Measurements from ENCODE around the gene NHLRC2. TPM values are rescaled to one million over a fixed set of nuclear protein-coding genes. Genes with fewer than 3 reads are reported as not detected.

NHLRC2 gene
- total RNA-seq, 1 donor from 2014 or later, result 13.4 TPM

DNA sequence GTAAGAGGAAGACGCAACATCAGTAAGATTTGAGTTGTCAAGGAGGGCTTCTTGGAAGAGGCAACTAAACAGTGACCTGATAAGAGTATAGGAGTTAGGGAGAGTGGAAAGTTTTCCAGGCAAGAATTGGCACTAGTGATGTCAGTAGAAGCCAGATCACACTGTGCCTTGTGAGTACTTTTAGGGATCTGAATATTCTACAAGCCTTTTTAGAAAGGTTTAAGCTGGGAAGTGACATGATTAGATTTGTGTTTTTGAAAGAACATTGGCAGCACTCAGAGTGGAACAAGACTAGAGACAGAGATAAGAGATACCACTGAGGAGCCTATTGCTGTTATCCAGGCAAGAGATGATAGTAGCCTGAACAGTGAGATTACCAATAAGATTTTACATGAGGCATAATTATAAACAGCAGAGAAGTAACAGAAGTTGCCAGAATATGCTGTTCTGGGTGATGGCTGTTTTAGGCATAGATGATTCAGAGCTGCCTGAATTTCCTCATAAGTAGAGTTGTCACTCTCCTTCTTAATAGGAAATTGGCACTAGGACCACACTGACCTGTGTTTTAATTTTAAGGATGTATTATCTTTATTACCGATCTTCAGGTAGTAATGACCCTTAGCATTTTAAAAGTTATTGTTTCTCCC, 45.6 kb downstream of the NHLRC2 start:
- FAIRE-seq (no peak), DNase-seq (ENCODE audit: low read depth) (no peak)
- TF ChIP-seq, protein P1, sequence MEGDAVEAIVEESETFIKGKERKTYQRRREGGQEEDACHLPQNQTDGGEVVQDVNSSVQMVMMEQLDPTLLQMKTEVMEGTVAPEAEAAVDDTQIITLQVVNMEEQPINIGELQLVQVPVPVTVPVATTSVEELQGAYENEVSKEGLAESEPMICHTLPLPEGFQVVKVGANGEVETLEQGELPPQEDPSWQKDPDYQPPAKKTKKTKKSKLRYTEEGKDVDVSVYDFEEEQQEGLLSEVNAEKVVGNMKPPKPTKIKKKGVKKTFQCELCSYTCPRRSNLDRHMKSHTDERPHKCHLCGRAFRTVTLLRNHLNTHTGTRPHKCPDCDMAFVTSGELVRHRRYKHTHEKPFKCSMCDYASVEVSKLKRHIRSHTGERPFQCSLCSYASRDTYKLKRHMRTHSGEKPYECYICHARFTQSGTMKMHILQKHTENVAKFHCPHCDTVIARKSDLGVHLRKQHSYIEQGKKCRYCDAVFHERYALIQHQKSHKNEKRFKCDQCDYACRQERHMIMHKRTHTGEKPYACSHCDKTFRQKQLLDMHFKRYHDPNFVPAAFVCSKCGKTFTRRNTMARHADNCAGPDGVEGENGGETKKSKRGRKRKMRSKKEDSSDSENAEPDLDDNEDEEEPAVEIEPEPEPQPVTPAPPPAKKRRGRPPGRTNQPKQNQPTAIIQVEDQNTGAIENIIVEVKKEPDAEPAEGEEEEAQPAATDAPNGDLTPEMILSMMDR (IDR thresholded peaks at IDR 0.05; ENCODE audit: insufficient read depth, low read length, severe bottlenecking), result no peak
- Histone ChIP-seq H3K27me3 (ENCODE audit: control insufficient read depth, insufficient read depth, low read length) (no peaks in the 10 kb centered on the region), H3K4me3 (ENCODE audit: low read depth, low read length) (no peak overlapping the region), H3K36me3 (ENCODE audit: control insufficient read depth, insufficient read depth, low read length) (peaks cover 2% of the 10 kb centered on the region)

DNA sequence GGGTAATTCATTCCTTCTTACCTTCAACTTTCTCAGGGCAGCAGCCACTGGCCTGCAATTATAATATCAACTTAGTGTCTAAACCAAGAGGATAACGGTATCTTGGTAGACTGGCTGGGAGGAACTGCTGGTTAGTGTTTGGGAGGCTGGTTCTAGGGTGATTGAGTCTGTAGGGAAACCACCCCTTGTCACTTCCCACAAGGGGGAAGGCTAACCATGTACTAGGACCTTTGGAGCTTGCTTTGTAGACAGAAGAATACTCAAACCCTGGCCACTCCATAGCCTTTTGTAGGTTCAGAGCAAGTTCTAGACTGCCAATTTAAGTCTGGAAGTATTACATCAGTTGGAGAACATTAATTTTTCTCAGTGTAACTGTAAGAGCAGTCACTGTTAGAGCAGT, 51.3 kb downstream of the NHLRC2 start:
- TF ChIP-seq, protein P1 (IDR thresholded peaks at IDR 0.05; ENCODE audit: insufficient read depth, low read length, severe bottlenecking), result no peak
- DNase-seq (ENCODE audit: low read depth), result no peak
- Histone ChIP-seq H3K27me3 (ENCODE audit: control insufficient read depth, insufficient read depth, low read length) (no peaks in the 10 kb centered on the region), H3K36me3 (ENCODE audit: control insufficient read depth, insufficient read depth, low read length) (peaks cover 2% of the 10 kb centered on the region), H3K4me3 (ENCODE audit: low read depth, low read length) (no peak overlapping the region)
- no peak for FAIRE-seq

DNA sequence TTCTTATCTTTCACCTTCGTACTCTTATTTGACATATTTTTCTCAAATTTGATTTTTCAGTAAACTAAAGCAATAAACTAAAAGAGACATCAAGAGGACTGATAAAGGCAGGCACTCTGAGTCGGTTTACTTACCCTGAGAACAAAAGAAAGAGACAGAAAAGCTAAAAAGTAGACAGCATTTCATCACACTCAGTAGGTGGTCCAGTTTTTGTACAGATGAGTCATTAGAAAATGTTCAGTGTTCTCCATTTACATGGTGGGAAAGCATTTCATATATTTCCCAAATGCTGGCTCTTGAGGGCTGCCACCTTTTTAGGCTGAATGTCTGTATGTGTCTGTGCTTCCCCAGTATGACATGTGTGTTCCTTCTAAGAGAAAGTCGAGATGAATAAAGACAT, 52.7 kb downstream of the NHLRC2 start:
- TF ChIP-seq, protein P1 (IDR thresholded peaks at IDR 0.05; ENCODE audit: insufficient read depth, low read length, severe bottlenecking), result no peak
- Histone ChIP-seq H3K27me3 (ENCODE audit: control insufficient read depth, insufficient read depth, low read length) (no peaks in the 10 kb centered on the region), H3K4me3 (ENCODE audit: low read depth, low read length) (no peak overlapping the region), H3K36me3 (ENCODE audit: control insufficient read depth, insufficient read depth, low read length) (peaks cover 2% of the 10 kb centered on the region)
- FAIRE-seq (no peak), DNase-seq (ENCODE audit: low read depth) (no peak)

DNA sequence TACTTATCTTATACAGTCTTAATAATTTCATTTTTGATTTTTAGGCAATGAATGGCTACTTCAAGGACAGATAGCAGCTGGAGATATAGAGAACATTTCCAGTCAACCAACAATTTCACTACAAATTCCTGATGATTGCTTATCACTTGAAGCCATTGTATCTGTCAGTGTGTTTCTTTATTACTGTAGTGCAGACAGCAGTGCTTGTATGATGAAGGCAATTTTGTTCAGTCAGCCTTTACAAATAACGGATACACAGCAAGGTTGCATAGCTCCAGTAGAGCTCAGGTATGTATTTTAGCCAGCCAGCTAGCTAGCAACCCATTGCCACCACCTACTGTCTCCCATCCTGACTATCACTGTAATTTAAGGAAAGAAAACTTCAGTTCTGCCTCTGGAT, 53.8 kb downstream of the NHLRC2 start:
- TF ChIP-seq, protein P1 (IDR thresholded peaks at IDR 0.05; ENCODE audit: insufficient read depth, low read length, severe bottlenecking), result no peak
- no peak for FAIRE-seq
- no peak for DNase-seq (ENCODE audit: low read depth)
- no peaks in the 10 kb centered on the region for H3K27me3 ChIP-seq (ENCODE audit: control insufficient read depth, insufficient read depth, low read length)
- no peak overlapping the region for H3K4me3 ChIP-seq (ENCODE audit: low read depth, low read length)
- H3K36me3 ChIP-seq (ENCODE audit: control insufficient read depth, insufficient read depth, low read length), result peaks cover 2% of the 10 kb centered on the region

DNA sequence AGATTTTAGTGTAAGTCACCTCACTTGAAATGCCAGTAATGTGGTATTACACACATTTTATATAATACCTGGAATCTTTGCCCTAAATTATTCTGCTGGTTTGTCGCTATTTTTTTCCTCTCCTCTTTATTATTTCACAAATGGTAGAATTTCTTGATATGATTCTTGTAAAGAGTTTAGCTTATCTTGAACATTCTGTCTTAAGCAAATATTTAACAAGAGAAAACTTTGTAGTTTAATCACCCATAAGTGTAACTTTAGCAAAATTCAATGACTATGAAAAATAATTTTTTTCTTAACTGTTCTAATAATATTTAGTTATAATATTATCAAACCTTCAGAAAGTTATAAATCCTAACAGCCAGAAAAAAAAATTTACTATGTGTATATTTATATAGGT, 56.7 kb downstream of the NHLRC2 start:
- FAIRE-seq (no peak), DNase-seq (ENCODE audit: low read depth) (no peak)
- Histone ChIP-seq H3K27me3 (ENCODE audit: control insufficient read depth, insufficient read depth, low read length) (no peaks in the 10 kb centered on the region), H3K36me3 (ENCODE audit: control insufficient read depth, insufficient read depth, low read length) (peaks cover 2% of the 10 kb centered on the region), H3K4me3 (ENCODE audit: low read depth, low read length) (no peak overlapping the region)
- TF ChIP-seq, protein P1 (IDR thresholded peaks at IDR 0.05; ENCODE audit: insufficient read depth, low read length, severe bottlenecking), result no peak

DNA sequence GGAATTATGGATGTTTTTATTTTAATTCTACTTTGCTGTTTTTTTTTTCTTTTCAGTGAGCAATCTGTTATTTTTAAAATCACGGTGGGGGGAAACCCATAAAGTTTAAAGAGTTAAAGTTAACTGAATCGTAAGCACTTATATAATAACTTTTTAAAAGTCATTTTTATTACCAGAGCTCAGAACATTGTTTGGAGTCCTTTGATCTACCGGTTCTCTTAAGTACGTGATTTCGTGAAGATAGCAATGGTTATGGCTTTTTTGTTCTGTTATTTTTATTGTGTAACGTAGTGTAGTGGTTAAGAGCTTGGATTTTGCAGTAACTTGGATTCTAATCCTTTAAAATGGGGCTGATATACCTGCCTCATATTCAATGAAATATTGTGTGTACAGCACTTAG, 57.4 kb downstream of the NHLRC2 start:
- FAIRE-seq (no peak), DNase-seq (ENCODE audit: low read depth) (no peak)
- peaks cover 2% of the 10 kb centered on the region for H3K36me3 ChIP-seq (ENCODE audit: control insufficient read depth, insufficient read depth, low read length)
- H3K4me3 ChIP-seq (ENCODE audit: low read depth, low read length), result no peak overlapping the region
- H3K27me3 ChIP-seq (ENCODE audit: control insufficient read depth, insufficient read depth, low read length), result no peaks in the 10 kb centered on the region
- TF ChIP-seq, protein P1 (IDR thresholded peaks at IDR 0.05; ENCODE audit: insufficient read depth, low read length, severe bottlenecking), result no peak
